Stomach (tissue), 9 donors: ENCODE measurements around the gene ZBTB1. TPM values are rescaled to one million over a fixed set of nuclear protein-coding genes. Genes with fewer than 3 reads are reported as not detected.
"Not testable (repeated sequence)": the region's sequence is repeated elsewhere in the genome, so short reads cannot be mapped to it uniquely, and the experiment has no call there.

ENCODE experiments used
- DNase-seq, 2 donors: peaks; one replicate each; pipeline versions ENCODE4 v3.0.0 to v3.0.0-alpha.2; 2013 to 2019
- H3K27ac ChIP-seq, 5 donors: fragments of 200-600 bp in 4 of 5; sonication (generic) in 4 of 5; one replicate each; pipeline ENCODE4 v1.5.1; 2013 to 2019; ENCODE audit warnings: mild to moderate bottlenecking in 1 of 5, moderate library complexity in 1 of 5
- H3K27me3 ChIP-seq, 3 donors: fragments of 200-600 bp; sonication (generic); one replicate each; pipeline ENCODE4 v1.5.1; 2017 to 2019; ENCODE audit warnings: mixed run types in 1 of 3
- H3K36me3 ChIP-seq, 4 donors: fragments of 200-600 bp; sonication (generic); 1 replicate in 3 of 4; 2 replicates in 1 of 4; pipeline ENCODE4 v1.5.1; 2016 to 2019
- H3K4me1 ChIP-seq, 4 donors: fragments of 200-600 bp; sonication (generic); one replicate each; pipeline ENCODE4 v1.5.1; 2016 to 2019
- H3K4me3 ChIP-seq, 4 donors: fragments of 200-600 bp; sonication (generic) in 3 of 4; one replicate each; pipeline ENCODE4 v1.5.1; 2016 to 2019; ENCODE audit warnings: mild to moderate bottlenecking in 1 of 4
- H3K9me3 ChIP-seq, 4 donors: fragments of 200-600 bp; sonication (generic); one replicate each; pipeline ENCODE4 v1.5.1; 2016 to 2019
- EP300 ChIP-seq: sonication (generic); formaldehyde crosslinking; IDR thresholded peaks from one replicate; pipeline ENCODE4 v1.6.1; 2017; ENCODE audit warnings: antibody characterized with exemption
- POLR2A ChIP-seq, 4 donors: fragments of 450-650 bp; IDR thresholded peaks; one replicate each; pipeline ENCODE4 v1.6.1; 2016; ENCODE audit warnings: antibody characterized with exemption in 4 of 4, control low read depth in 2 of 4, mild to moderate bottlenecking in 1 of 4, moderate library complexity in 1 of 4
- POLR2AphosphoS5 ChIP-seq, 3 donors: sonication (generic); formaldehyde crosslinking; IDR thresholded peaks; one replicate each; pipeline ENCODE4 v1.6.1; 2016; ENCODE audit warnings: antibody characterized with exemption in 3 of 3
- WGBS, 5 donors: extraction: QIAGEN DNeasy Blood & Tissue Kit in 3 of 5; methylation state at CpG; one replicate each; pipeline versions ENCODE4 v1.1.5 to v1.1.7; 2013 to 2018; 5-methylcytosine and 5-hydroxymethylcytosine counted together
- intact Hi-C: fragments of 100-400 bp; cut with DNase I; formaldehyde crosslinking; loops from one replicate; pipeline ENCODE4 v1.15.1; 2023; ENCODE audit warnings: low total_unique reads
- polyA plus RNA-seq, 3 donors: library from polyadenylated mRNA; stranded (reverse); fragments of 200-250 nt; gene quantifications; one replicate each; pipeline ENCODE4 v1.2.3, GENCODE V29; 2013
- total RNA-seq, 5 donors: library from RNA; depleted of rRNA; stranded (reverse); fragments of >200 nt; gene quantifications; one replicate each; pipeline versions ENCODE4 v1.1.0 to v1.2.3, GENCODE V29; 2014 to 2016
- TF ChIP-seq, protein P1 (sequence below), 7 experiments: fragments of 450-650 bp in 4 of 7; fragments of 200-600 bp in 3 of 7; sonication (generic) in 3 of 7; IDR thresholded peaks; one replicate each; pipeline ENCODE4 v1.5.1; 2016 to 2019; ENCODE audit warnings: antibody characterized with exemption in 7 of 7, control low read depth in 2 of 7, mild to moderate bottlenecking in 1 of 7
- donor health status: healthy with polysubstance abuse.
- donor health status: Bipolar disorder and iron deficiency.
- donor health status: healthy.

The ZBTB1 gene
- total and polyA plus RNA-seq, 8 donors = 9.8 to 137 (median 37.4) TPM

DNA sequence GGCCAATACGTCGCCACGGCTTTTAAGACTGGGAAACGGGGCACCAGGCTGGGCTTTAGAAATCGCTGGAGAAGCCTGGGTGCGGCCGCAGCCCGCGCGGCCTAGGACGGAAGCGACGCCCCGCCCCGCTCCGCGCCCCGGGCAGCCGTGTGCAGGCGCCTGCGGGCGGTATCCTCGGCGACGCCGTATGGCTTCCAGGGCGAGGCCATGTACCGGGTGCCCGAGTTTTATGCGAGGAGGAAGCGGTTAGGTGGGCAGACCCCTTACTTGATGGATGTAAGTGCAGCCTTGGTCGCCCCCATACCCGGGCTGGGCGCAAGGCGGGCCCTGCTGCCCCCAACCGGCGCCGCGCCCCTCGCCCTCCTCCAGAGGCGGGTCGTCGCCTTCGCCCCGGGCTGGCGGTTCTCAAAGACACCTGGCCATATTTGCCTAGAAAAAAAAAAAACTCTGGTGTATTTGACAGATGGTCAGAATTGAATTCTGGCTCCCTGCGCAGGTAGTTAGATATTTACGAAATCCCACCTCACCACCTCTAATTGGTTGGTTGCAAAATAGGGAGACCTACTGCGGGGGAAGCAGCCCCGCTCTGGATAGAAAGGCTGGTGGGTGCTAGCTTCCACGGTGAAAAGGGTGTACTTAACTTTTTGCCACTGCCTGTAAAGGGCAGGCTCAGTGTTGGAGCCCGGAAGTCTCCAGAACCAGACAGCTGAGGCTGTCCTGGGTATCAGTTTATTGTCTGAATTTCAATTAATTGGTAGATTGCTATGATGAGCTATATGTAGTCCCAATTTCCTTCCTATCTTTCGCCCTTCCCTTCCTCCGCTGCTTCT is 45.4 kb downstream of the ZBTB1 start, which contains the start of gene PPP1R36:
Gene PPP1R36, plus strand, starts transcription at position 171 of the 830 bp plus-strand sequence. Its CDS starts 37 bp downstream, at position 208.
- Histone ChIP-seq H3K36me3 (no peaks in the 10 kb centered on the region), H3K9me3 (no peaks in the 10 kb centered on the region), H3K4me3 (peak within 1 kb of the TSS; percentile 42 to 62 (median 47)), H3K27me3 (peaks cover 0 to 8% (median 8%) of the 10 kb centered on the region in 3 donors), H3K4me1 (peaks cover 0 to 26% (median 12%) of the 10 kb centered on the region in 4 donors), H3K27ac (peak within 1 kb of the TSS; percentile 70 to 84 (median 81))
- intact Hi-C loops = loop anchor here (10.0 kb wide), 1 partner anchor 85 kb away; no protein-coding TSS in a partner anchor
- TF ChIP-seq EP300 (no peak), POLR2AphosphoS5 (IDR thresholded peaks at IDR 0.05) (peak in 2 of 3 donors; percentile 24 to 43)
- TF ChIP-seq, protein P1, sequence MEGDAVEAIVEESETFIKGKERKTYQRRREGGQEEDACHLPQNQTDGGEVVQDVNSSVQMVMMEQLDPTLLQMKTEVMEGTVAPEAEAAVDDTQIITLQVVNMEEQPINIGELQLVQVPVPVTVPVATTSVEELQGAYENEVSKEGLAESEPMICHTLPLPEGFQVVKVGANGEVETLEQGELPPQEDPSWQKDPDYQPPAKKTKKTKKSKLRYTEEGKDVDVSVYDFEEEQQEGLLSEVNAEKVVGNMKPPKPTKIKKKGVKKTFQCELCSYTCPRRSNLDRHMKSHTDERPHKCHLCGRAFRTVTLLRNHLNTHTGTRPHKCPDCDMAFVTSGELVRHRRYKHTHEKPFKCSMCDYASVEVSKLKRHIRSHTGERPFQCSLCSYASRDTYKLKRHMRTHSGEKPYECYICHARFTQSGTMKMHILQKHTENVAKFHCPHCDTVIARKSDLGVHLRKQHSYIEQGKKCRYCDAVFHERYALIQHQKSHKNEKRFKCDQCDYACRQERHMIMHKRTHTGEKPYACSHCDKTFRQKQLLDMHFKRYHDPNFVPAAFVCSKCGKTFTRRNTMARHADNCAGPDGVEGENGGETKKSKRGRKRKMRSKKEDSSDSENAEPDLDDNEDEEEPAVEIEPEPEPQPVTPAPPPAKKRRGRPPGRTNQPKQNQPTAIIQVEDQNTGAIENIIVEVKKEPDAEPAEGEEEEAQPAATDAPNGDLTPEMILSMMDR (IDR thresholded peaks at IDR 0.05) = no peak
- DNase-seq = peak; percentile 69 to 89
- WGBS, 5 donors = 5 to 19% (median 7%) methylated on average over 29 to 54 of the region's 54 CpGs

DNA sequence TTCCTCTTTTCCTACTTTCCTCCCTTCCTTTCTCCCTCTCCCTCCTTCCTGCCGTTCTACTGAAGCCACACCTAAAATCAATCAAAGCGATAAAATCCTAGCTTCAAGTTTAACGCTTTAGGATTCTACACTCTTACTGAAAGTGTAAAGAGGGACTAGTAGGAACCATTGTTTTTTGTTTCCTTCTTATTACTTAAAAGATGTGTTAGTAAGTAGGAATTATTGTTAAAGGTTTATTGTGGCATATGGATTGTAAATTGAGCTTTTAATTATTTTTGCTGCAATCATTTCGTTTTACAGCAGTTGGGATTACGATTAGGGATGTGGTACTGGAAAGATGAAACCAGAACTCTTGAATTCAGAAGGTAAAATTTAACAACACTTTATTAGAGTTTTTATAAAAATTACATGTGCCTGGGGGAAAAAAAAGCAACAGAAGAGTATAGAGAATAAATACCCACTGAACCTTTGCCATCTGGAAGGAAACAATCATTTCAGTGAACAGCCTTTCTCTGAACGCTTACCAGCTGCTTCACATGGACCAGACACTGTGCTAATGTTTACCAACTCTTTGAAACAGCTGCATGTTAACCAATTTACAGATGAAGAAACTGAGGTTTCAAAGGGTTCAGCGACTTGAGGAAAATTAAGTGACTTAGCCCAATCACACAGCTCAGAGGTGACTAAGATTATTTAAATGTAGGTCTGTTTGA is 46.2 kb downstream of the ZBTB1 start:
- DNase-seq = peak in 1 of 2 donors; percentile 12
- H3K27ac ChIP-seq = peak overlapping the region; percentile 70 to 84 (median 81)
- H3K9me3 ChIP-seq = no peaks in the 10 kb centered on the region
- H3K4me3 ChIP-seq = peak overlapping the region; percentile 42 to 62 (median 47)
- WGBS, 5 donors = 40 to 48% (median 43%) methylated on average over 7 of the region's 7 CpGs
- H3K4me1 ChIP-seq = peaks cover 0 to 23% (median 12%) of the 10 kb centered on the region in 4 donors
- intact Hi-C loops = loop anchor here (10.0 kb wide), 1 partner anchor 84 kb away; no protein-coding TSS in a partner anchor
- TF ChIP-seq, protein P1 (IDR thresholded peaks at IDR 0.05) = no peak
- TF ChIP-seq POLR2A (IDR thresholded peaks at IDR 0.05) = no peak
- TF ChIP-seq POLR2AphosphoS5 (IDR thresholded peaks at IDR 0.05) = no peak
- no peak for TF ChIP-seq EP300
- H3K36me3 ChIP-seq = no peaks in the 10 kb centered on the region
- H3K27me3 ChIP-seq = peaks cover 0 to 8% (median 8%) of the 10 kb centered on the region in 3 donors

DNA sequence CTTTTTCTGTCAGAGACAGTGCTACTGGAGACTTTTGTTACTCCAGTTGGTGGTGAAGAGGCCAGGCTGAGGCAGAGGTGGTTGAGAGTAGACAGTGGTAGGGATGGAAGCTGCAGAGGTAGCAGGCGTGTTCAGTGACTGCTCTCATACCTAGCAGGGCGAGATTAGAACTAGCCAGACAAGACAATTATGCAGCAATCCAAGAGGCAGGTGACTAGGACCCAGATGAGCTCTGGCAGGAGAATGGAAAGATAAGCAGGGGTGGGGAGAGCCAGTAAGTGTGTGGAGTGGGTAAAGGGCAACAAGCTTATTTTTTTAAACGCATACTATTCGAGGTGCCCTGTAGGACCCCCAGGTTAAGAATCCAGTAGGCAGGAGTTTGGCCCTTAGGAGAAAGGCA is 50.0 kb downstream of the ZBTB1 start:
- WGBS, 5 donors = 43 to 61% (median 47%) methylated on average over 4 of the region's 4 CpGs
- intact Hi-C loops = loop anchor here (10.0 kb wide), 1 partner anchor 80 kb away; no protein-coding TSS in a partner anchor
- Histone ChIP-seq H3K4me3 (no peak overlapping the region), H3K27ac (no peak overlapping the region), H3K36me3 (no peaks in the 10 kb centered on the region), H3K27me3 (peaks cover 0 to 8% (median 8%) of the 10 kb centered on the region in 3 donors), H3K4me1 (peaks cover 0 to 16% (median 8%) of the 10 kb centered on the region in 4 donors), H3K9me3 (no peaks in the 10 kb centered on the region)
- no peak for DNase-seq
- TF ChIP-seq POLR2A (IDR thresholded peaks at IDR 0.05) = no peak
- TF ChIP-seq, protein P1 (IDR thresholded peaks at IDR 0.05) = no peak
- no peak for TF ChIP-seq EP300
- no peak for TF ChIP-seq POLR2AphosphoS5 (IDR thresholded peaks at IDR 0.05)

DNA sequence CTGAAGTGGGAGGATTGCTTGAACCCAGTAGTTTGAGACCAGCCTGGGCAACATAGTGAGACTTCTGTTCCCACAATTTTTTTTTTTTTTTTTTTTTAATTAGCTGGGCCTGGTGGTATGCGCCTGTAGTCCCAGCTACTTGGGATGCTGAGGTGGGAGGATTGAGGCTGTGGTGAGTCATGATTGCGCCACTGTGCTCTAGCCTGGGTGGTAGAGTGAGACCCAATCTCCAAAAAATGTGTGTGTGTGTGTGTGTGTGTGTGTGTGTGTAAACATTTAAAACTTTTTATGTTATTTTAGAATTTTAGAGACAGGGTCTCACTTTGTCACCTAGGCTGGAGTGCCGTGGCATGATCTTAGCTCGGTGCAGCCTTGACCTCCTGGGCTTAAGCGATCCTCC is 52.0 kb downstream of the ZBTB1 start:
- WGBS, 5 donors = 94 to 98% (median 97%) methylated on average over 5 of the region's 5 CpGs
- no peak for TF ChIP-seq POLR2A (IDR thresholded peaks at IDR 0.05)
- TF ChIP-seq, protein P1 (IDR thresholded peaks at IDR 0.05) = no peak
- no peak for TF ChIP-seq EP300
- TF ChIP-seq POLR2AphosphoS5 (IDR thresholded peaks at IDR 0.05) = no peak
- intact Hi-C loops = loop anchor here (10.0 kb wide), 1 partner anchor 78 kb away; no protein-coding TSS in a partner anchor
- H3K4me3 ChIP-seq = no peak overlapping the region
- H3K27me3 ChIP-seq = no peaks in the 10 kb centered on the region
- H3K27ac ChIP-seq = no peak overlapping the region
- H3K4me1 ChIP-seq = no peaks in the 10 kb centered on the region
- DNase-seq = no peak
- no peaks in the 10 kb centered on the region for H3K9me3 ChIP-seq
- H3K36me3 ChIP-seq = no peaks in the 10 kb centered on the region

DNA sequence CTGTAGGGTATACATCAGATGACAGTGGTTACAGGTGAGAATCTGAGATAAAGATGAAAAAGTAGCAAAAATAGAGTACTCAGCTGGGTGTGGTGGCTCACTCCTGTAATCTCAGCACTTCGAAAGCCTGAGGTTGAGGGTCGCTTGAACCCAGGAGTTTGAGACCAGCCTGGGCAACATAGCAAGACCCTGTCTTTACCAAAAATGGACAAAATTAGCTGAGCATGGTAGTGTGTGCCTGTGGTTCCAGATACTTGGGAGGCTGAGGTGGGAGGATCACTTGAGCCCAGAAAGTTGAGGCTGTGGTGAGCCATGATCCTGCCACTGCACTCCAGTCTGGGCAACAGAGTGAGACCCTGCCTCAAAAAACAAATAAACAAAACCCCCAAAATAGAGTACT is 53.6 kb downstream of the ZBTB1 start:
- not testable (repeated sequence) for H3K27me3 ChIP-seq, H3K4me3 ChIP-seq, DNase-seq, H3K36me3 ChIP-seq, H3K9me3 ChIP-seq, H3K4me1 ChIP-seq, H3K27ac ChIP-seq
- intact Hi-C loops = loop anchor here (10.0 kb wide), 1 partner anchor 77 kb away; no protein-coding TSS in a partner anchor
- 92 to 97% (median 93%) methylated on average over 2 of the region's 2 CpGs for WGBS, 5 donors
